Thoracic aorta (tissue), 2 donors: ENCODE measurements around the gene DRICH1. TPM values are rescaled to one million over a fixed set of nuclear protein-coding genes. Genes with fewer than 3 reads are reported as not detected.
"Not testable (repeated sequence)": the region's sequence is repeated elsewhere in the genome, so short reads cannot be mapped to it uniquely, and the experiment has no call there.

Experiments
- ATAC-seq: fragments of 150-250 bp; one replicate; pipeline ENCODE4 v1.8.0; 2017; ENCODE audit warnings: low read depth; ENCODE audit not compliant: insufficient number of reproducible peaks, low FRiP score
- DNase-seq: peaks from one replicate; pipeline ENCODE4 v3.0.0-alpha.2; 2020; ENCODE audit warnings: low spot score
- H3K27ac ChIP-seq, 2 donors: fragments of 200-600 bp; sonication (generic); 1 replicate in 1 of 2; 2 replicates in 1 of 2; pipeline ENCODE4 v1.5.1; 2016; ENCODE audit warnings: mild to moderate bottlenecking in 2 of 2, moderate library complexity in 2 of 2
- H3K27me3 ChIP-seq: fragments of 200-600 bp; sonication (generic); replicated peaks from 2 replicates; pipeline ENCODE4 v1.6.0; 2016; ENCODE audit warnings: mild to moderate bottlenecking; ENCODE audit not compliant: insufficient read depth
- H3K36me3 ChIP-seq: fragments of 200-600 bp; sonication (generic); one replicate; pipeline ENCODE4 v1.5.1; 2016
- H3K4me1 ChIP-seq, 2 donors: fragments of 200-600 bp; sonication (generic); 1 replicate in 1 of 2; 2 replicates in 1 of 2; pipeline versions ENCODE4 v1.5.1 to v1.6.0; 2016; ENCODE audit warnings: low read depth in 2 of 2, mild to moderate bottlenecking in 1 of 2; ENCODE audit not compliant: control insufficient read depth in 1 of 2
- H3K4me3 ChIP-seq: fragments of 200-600 bp; sonication (generic); 2 replicates; pipeline ENCODE4 v1.5.1; 2016; ENCODE audit warnings: mild to moderate bottlenecking
- H3K9me3 ChIP-seq: fragments of 200-600 bp; sonication (generic); 2 replicates; pipeline ENCODE4 v1.5.1; 2016
- total RNA-seq, 2 donors: library from RNA; depleted of rRNA; stranded (reverse); fragments of >200 nt; gene quantifications; one replicate each; pipeline versions ENCODE4 v1.1.0 to v1.2.3, GENCODE V29; 2016
- TF ChIP-seq, protein P1 (sequence below): fragments of 200-600 bp; sonication (generic); IDR thresholded peaks from one replicate; pipeline ENCODE4 v1.5.1; 2019; ENCODE audit warnings: antibody characterized with exemption

DRICH1 gene
- total RNA-seq, 2 donors from 2014 or later, result not detected

DNA sequence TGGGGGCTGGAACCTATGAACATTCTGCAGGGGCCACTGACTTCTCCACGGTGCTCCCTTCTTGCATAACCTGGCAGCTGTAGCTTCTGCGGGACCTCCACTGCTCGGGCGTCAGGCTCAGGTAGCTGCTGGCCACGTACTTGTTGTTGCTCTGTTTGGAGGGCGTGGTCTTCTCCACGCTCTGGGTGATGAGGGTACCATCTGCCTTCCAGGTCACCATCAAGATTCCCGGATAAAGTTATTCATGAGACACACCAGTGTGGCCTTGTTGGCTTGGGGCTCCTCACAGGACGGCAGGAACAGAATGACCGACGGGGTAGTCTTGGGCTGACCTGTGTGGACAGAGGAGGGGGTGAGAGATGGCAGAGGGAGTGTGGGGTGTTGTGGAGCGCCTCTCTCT is 6.5 kb upstream of the DRICH1 start:
- no peak for ATAC-seq
- DNase-seq, result no peak
- H3K27ac ChIP-seq, result no peak overlapping the region
- H3K4me3 ChIP-seq, result no peak overlapping the region
- no peaks in the 10 kb centered on the region for H3K9me3 ChIP-seq
- H3K36me3 ChIP-seq, result no peaks in the 10 kb centered on the region
- no peaks in the 10 kb centered on the region for H3K4me1 ChIP-seq
- TF ChIP-seq, protein P1, sequence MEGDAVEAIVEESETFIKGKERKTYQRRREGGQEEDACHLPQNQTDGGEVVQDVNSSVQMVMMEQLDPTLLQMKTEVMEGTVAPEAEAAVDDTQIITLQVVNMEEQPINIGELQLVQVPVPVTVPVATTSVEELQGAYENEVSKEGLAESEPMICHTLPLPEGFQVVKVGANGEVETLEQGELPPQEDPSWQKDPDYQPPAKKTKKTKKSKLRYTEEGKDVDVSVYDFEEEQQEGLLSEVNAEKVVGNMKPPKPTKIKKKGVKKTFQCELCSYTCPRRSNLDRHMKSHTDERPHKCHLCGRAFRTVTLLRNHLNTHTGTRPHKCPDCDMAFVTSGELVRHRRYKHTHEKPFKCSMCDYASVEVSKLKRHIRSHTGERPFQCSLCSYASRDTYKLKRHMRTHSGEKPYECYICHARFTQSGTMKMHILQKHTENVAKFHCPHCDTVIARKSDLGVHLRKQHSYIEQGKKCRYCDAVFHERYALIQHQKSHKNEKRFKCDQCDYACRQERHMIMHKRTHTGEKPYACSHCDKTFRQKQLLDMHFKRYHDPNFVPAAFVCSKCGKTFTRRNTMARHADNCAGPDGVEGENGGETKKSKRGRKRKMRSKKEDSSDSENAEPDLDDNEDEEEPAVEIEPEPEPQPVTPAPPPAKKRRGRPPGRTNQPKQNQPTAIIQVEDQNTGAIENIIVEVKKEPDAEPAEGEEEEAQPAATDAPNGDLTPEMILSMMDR, result no peak
- H3K27me3 ChIP-seq, result no peaks in the 10 kb centered on the region

DNA sequence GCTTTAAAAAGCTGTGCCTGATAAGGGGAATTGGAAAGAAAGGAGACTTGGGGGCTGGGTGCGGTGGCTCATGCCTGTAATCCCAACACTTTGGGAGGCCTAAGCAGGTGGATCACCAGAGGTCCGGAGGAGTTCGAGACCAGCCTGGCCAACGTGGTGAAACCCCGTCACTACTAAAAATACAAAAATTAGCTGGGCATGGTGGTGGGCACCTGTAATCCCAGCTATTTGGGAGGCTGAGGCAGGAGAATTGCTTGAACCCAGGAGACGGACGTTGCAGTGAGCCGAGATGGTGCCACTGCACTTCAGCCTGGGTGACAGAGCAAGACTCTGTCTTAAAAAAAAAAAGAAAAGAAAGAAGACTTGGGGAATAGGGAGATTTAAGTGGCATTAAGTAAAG is 3.2 kb upstream of the DRICH1 start:
- H3K27ac ChIP-seq, ATAC-seq, H3K4me3 ChIP-seq, DNase-seq, H3K9me3 ChIP-seq, H3K27me3 ChIP-seq, H3K36me3 ChIP-seq, H3K4me1 ChIP-seq: not testable (repeated sequence)

DNA sequence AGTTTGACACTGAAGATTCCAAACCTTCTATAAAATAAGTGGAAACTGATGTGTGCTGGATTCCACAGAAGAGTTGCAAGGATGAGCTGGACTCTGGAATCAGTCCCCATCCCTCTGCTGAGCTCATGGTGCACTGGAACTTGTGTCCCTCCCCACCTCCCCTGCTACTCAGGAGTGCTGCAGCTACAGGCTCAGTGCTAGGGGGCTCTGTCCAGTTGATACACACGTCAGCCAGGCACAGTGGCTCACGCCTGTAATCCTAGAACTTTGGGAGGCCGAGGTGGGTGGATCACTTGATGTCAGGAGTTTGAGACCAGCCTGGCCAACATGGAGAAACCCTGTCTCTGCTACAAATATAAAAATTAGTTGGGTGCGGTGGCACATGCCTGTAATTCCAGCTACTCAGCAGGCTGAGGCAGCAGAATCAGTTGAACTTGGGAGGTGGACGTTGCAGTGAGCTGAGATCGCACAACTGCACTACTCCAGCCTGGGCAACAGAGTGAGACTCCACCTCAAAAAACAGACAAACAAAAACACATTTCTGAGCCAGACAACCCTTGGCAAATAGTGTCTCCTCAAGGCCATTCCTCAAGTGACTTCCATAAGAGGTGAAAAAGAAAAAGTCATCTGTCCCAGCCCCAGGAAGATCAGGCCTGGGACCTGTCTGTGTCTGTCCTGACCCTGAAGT is 3.9 kb downstream of the DRICH1 start:
- not testable (repeated sequence) for H3K4me3 ChIP-seq, H3K27me3 ChIP-seq, H3K36me3 ChIP-seq, DNase-seq, H3K27ac ChIP-seq, ATAC-seq, H3K9me3 ChIP-seq, H3K4me1 ChIP-seq

DNA sequence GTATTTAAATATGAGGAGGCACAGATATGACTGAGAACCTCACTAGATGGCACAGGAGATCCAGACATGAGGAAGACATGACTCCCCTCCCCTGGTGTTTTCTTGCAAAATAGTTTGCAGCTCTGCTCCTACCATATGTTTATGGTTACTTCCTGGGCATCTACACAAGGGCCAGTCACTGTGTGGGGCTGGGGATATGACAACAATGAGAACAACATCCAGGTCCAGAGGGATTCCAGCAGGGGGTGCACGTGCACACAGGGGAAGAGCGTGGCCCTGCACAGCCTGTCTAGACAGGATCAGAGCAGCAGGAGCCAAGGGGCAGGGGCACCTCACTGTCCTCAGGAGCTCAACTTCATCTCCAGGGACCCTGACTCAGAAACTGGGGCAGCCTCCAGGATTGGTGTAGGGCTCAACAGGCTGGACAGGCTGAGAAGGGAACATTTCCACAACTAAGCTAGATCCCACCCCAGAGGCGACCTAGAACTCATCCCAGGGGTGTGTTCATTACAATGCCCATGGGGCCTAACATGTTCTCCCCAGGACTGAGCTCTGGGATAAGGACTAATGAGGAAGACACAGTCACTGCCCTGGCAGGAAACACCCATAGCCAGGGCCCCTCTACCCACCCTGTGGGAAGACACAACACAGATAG is 4.6 kb downstream of the DRICH1 start:
- H3K27ac ChIP-seq, H3K4me3 ChIP-seq, H3K9me3 ChIP-seq, ATAC-seq, H3K36me3 ChIP-seq, DNase-seq, H3K4me1 ChIP-seq, H3K27me3 ChIP-seq: not testable (repeated sequence)

DNA sequence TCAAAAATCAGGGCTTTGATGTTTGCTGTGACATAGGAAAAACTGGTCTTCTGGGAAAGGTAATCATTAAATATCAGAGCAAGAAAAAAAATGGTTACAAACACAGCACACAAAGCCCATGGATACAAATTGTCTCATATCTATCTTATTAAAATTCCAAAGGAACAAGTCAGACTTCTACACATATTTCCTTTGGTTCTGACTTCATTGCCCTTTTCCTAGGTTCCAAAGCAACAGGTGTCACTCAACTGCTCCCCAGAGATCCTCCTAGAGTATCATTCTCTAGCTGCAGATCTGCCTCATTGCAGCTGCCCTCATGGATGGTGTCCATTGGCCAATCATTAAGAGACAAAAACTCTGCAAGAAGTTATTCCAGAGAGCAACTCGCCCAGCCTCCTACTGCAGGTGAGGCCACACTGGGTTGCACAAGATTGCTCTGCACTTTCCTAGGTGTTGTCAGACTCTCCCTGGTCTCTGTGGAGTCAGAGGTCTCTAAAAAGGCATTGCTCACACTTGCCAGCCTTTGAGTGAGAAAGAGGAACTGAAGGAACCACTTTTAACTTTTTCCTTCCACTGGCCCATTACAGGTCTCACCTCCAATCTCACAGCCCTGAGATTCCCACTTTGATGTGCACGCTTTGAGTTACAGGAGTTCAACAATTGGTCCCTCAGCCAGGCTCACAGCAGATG is 5.7 kb downstream of the DRICH1 start:
- H3K9me3 ChIP-seq, result no peaks in the 10 kb centered on the region
- H3K27ac ChIP-seq, result no peak overlapping the region
- no peak for DNase-seq
- H3K36me3 ChIP-seq, result no peaks in the 10 kb centered on the region
- TF ChIP-seq, protein P1, result no peak
- H3K4me3 ChIP-seq, result no peak overlapping the region
- no peak for ATAC-seq
- H3K4me1 ChIP-seq, result no peaks in the 10 kb centered on the region
- no peaks in the 10 kb centered on the region for H3K27me3 ChIP-seq

DNA sequence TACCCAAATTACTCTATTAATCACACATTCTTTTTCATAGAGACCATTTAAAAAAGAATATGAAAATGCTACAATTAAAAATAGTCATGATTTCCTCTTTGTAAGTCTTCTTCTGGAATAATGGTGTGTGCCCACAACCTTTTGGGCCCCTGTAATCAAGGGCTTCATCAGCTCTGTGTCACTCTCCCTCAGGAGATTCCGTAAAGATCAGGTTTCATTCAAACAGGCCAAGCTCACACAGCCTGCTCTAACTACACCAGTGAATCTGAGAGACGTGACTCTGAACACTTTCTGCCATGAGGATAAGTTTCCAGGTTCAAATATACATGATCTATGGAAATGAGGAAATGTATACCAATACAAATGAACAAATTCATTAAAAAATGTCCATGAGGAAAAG is 9.5 kb downstream of the DRICH1 start:
- Histone ChIP-seq H3K27me3 (no peaks in the 10 kb centered on the region), H3K27ac (no peak overlapping the region), H3K4me3 (no peak overlapping the region), H3K36me3 (no peaks in the 10 kb centered on the region), H3K9me3 (no peaks in the 10 kb centered on the region), H3K4me1 (no peaks in the 10 kb centered on the region)
- TF ChIP-seq, protein P1, result no peak
- no peak for DNase-seq
- no peak for ATAC-seq

DNA sequence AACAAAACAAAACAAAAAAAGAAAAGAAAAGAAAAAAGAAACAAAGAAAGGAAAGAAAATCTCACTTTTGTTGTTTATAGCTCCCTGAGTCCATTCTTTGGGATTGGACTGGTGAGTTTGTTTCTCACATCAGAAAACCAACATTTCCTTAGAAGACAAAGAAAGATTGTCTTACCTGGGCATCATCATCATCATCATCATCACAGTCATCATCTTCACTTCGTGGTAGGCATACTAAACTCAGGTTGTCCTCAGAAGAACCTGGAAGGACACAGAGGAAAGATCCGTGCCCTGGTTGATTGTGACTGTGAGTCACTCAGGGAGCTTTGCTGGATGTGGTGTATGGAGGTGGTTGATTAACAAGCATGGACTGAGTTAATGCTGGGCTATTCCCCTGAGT is 10.2 kb downstream of the DRICH1 start:
- not testable (repeated sequence) for H3K27ac ChIP-seq, H3K27me3 ChIP-seq, H3K36me3 ChIP-seq, DNase-seq, ATAC-seq, H3K4me3 ChIP-seq, H3K9me3 ChIP-seq, H3K4me1 ChIP-seq
